ENCODE results near the gene PTBP1. TPM values are rescaled to one million over a fixed set of nuclear protein-coding genes. Genes with fewer than 3 reads are reported as not detected.

Gene PTBP1
- total and polyA plus RNA-seq, 2 experiments from 2014 or later, result 539 to 632 TPM

- TF ChIP-seq REST (IDR thresholded peaks at IDR 0.05; ENCODE audit: unreplicated experiment), result no peak
- no peak for TF ChIP-seq EZH2phosphoT487 (IDR thresholded peaks at IDR 0.05; ENCODE audit: unreplicated experiment)
- no peak for TF ChIP-seq ZNF114 (CRISPR knock-in tag; IDR thresholded peaks at IDR 0.05)
- no peak for TF ChIP-seq NANOG (IDR thresholded peaks at IDR 0.05; ENCODE audit: borderline replicate concordance)
- TF ChIP-seq ZNF331 (CRISPR knock-in tag; IDR thresholded peaks at IDR 0.05; ENCODE audit: low read depth), result no peak
- TF ChIP-seq EZH2 (IDR thresholded peaks at IDR 0.05; ENCODE audit: low read depth, unreplicated experiment), result no peak
- no peak for TF ChIP-seq ETS1 (IDR thresholded peaks at IDR 0.05)
- TF ChIP-seq STAT1 (IDR thresholded peaks at IDR 0.05; ENCODE audit: unreplicated experiment), result no peak
- no peak for TF ChIP-seq POLR2AphosphoS5 (IDR thresholded peaks at IDR 0.05; ENCODE audit: low read depth)
- TF ChIP-seq CREB1 (CRISPR knock-in tag; IDR thresholded peaks at IDR 0.05; ENCODE audit: low read depth), result no peak
Measured at GRCh38 chr19:804419-805165, 7.3 kb downstream of the PTBP1 start (continued).

DNA sequence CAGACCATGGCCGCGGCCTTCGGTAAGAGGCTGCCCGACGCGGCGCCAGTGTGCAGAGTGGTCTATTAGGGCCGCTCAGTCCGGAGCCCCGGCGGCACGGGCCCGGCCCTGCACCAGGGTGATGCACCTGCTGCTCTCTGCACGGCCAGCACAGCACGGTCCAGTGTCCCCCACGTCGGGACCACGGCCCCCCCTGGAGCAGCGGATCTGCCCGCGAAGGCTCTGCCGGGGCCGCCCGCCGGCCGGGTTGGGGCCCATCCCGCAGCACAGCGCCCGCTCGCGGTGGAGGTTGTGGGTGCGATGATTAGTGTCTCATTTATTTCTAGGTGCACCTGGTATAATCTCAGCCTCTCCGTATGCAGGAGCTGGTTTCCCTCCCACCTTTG lies 7.9 kb downstream of the PTBP1 start:
- ATAC-seq (no peak), DNase-seq (ENCODE audit: low spot score) (no peak)
- H3K27me3 ChIP-seq (ENCODE audit: insufficient read depth), result no peaks in the 10 kb centered on the region
- peaks cover 64% of the 10 kb centered on the region for H4K20me1 ChIP-seq (replicated peaks; ENCODE audit: insufficient read depth)
- peaks cover 43% of the 10 kb centered on the region for H3K36me3 ChIP-seq (ENCODE audit: insufficient read depth)
- H3K4me1 ChIP-seq (ENCODE audit: insufficient read depth), result peaks cover 20% of the 10 kb centered on the region
- peak overlapping the region; percentile 55; the same call in 1 of the 2 replicates for H3K27ac ChIP-seq (ENCODE audit: low read depth)
- no peak overlapping the region for H3K4me2 ChIP-seq
- peaks cover 67% of the 10 kb centered on the region for H3F3A ChIP-seq (replicated peaks; ENCODE audit: low read depth)
- H3K9me2 ChIP-seq (ENCODE audit: insufficient read depth), result no peaks in the 10 kb centered on the region
- Mint-ChIP-seq H3K36me3 (ENCODE audit: low read depth) (peaks cover 83% of the 10 kb centered on the region), H3K27ac (0 out of 2 replicates have a peak overlapping the region, but pooled peaks have one; percentile 72), H3K4me1 (peaks cover 30% of the 10 kb centered on the region), H3K9me3 (no peaks in the 10 kb centered on the region), H3K27me3 (ENCODE audit: insufficient read depth, low read depth, poor library complexity) (peaks cover 25% of the 10 kb centered on the region), H3K4me3 (no peak overlapping the region)
- no peak overlapping the region for H3K4me3 ChIP-seq
- H2AFZ ChIP-seq, result no peak overlapping the region
- H3K79me2 ChIP-seq (replicated peaks; ENCODE audit: insufficient read depth), result peaks cover 78% of the 10 kb centered on the region
- no peak for TF ChIP-seq ZNF114 (CRISPR knock-in tag; IDR thresholded peaks at IDR 0.05)
- no peak for TF ChIP-seq STAT1 (IDR thresholded peaks at IDR 0.05; ENCODE audit: unreplicated experiment)
- no peak for TF ChIP-seq EZH2 (IDR thresholded peaks at IDR 0.05; ENCODE audit: low read depth, unreplicated experiment)
- TF ChIP-seq EZH2phosphoT487 (IDR thresholded peaks at IDR 0.05; ENCODE audit: unreplicated experiment), result no peak
- no peak for TF ChIP-seq POLR2AphosphoS5 (IDR thresholded peaks at IDR 0.05; ENCODE audit: low read depth)
- no peak for TF ChIP-seq JUNB (IDR thresholded peaks at IDR 0.05; ENCODE audit: unreplicated experiment)
- TF ChIP-seq CREB1 (CRISPR knock-in tag; IDR thresholded peaks at IDR 0.05; ENCODE audit: low read depth), result no peak
- no peak for TF ChIP-seq CTCF (conservative IDR thresholded peaks at IDR 0.05; ENCODE audit: low read depth in 2 of 2)
